Tibial nerve (tissue), 4 donors: ENCODE results near the gene ATP7A.

Source experiments
- EP300 ChIP-seq, 2 donors: sonication (generic); formaldehyde crosslinking; IDR thresholded peaks; one replicate each; pipeline ENCODE4 v1.6.1; 2017; ENCODE audit warnings: antibody characterized with exemption in 2 of 2, mild to moderate bottlenecking in 1 of 2
- POLR2A ChIP-seq, 2 donors: fragments of 450-650 bp; IDR thresholded peaks; one replicate each; pipeline ENCODE4 v1.6.1; 2017; ENCODE audit warnings: antibody characterized with exemption in 2 of 2, mild to moderate bottlenecking in 2 of 2, moderate library complexity in 2 of 2
- TF ChIP-seq, protein P1 (sequence below), 5 experiments: fragments of 200-600 bp in 3 of 5; fragments of 450-650 bp in 2 of 5; sonication (generic) in 3 of 5; IDR thresholded peaks; one replicate each; pipeline ENCODE4 v1.5.1; 2016 to 2019; ENCODE audit warnings: antibody characterized with exemption in 5 of 5, mild to moderate bottlenecking in 3 of 5, moderate library complexity in 2 of 5

DNA sequence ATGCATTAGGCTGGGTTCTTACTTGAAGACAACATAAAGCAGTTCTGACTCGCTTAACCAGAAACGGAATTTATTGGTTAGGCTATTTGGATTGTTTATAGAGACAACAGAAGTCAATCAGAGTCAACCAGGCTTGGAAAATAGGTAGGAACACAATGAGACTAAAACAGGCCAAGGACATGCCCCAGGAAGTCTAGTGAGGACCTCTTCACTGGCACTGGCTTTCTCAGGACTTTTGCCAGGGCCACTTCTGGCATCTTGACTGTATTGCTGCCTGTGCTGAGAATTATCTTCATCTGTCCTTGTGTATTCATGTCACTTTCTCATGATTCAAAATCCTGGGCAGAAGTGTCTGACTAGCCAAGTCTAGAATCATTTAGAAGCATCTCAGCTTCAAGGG, 39.3 kb downstream of the ATP7A start:
- TF ChIP-seq, protein P1, sequence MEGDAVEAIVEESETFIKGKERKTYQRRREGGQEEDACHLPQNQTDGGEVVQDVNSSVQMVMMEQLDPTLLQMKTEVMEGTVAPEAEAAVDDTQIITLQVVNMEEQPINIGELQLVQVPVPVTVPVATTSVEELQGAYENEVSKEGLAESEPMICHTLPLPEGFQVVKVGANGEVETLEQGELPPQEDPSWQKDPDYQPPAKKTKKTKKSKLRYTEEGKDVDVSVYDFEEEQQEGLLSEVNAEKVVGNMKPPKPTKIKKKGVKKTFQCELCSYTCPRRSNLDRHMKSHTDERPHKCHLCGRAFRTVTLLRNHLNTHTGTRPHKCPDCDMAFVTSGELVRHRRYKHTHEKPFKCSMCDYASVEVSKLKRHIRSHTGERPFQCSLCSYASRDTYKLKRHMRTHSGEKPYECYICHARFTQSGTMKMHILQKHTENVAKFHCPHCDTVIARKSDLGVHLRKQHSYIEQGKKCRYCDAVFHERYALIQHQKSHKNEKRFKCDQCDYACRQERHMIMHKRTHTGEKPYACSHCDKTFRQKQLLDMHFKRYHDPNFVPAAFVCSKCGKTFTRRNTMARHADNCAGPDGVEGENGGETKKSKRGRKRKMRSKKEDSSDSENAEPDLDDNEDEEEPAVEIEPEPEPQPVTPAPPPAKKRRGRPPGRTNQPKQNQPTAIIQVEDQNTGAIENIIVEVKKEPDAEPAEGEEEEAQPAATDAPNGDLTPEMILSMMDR (IDR thresholded peaks at IDR 0.05): no peak
- TF ChIP-seq EP300 (IDR thresholded peaks at IDR 0.05) (no peak), POLR2A (IDR thresholded peaks at IDR 0.05) (no peak)
